K562 (cell line): ENCODE measurements around the gene NLRP6. TPM values are rescaled to one million over a fixed set of nuclear protein-coding genes. Genes with fewer than 3 reads are reported as not detected.

ENCODE experiments used
- ATAC-seq: fragments of 200-7000 bp; cut with Tn5 transposase; 3 replicates; pipeline ENCODE4 v1.9.1; 2020; ENCODE audit warnings: moderate library complexity
- BruUV-seq: library from RNA; stranded (reverse); fragments of 400-500 nt; replicated peaks from 2 replicates; lab custom pipeline; 2021; lab: Mats Ljungman, UMichigan
- CTCF ChIA-PET: fragments of 300-600 bp; formaldehyde crosslinking; extraction: SDS; loops from one replicate; lab custom pipeline; 2021; ENCODE audit warnings: low intra/inter-chr PET ratio; lab: Yijun Ruan, JAX
- POLR2A ChIA-PET: fragments of 300-600, 350-650 bp; sonication (Branson Sonifier 250); formaldehyde crosslinking; extraction: SDS; loops from one replicate; lab custom pipeline; 2021; ENCODE audit warnings: antibody characterized with exemption, inconsistent platforms; lab: Yijun Ruan, JAX
- DNase-seq, 4 experiments: peaks; one replicate each; pipeline versions ENCODE4 v3.0.0 to v3.0.0-alpha.2; 2011 to 2018; ENCODE audit warnings: low spot score in 3 of 4, mixed read lengths in 3 of 4; ENCODE audit errors: extremely low read depth in 1 of 4
- FAIRE-seq: peaks from 2 replicates; lab custom pipeline; 2011; peaks lifted over from hg19 to GRCh38; lab: Jason Lieb, UNC
- H2AFZ ChIP-seq: 2 replicates; pipeline ENCODE4 v1.6.0; 2011; ENCODE audit warnings: low read depth, low read length, control low read depth, inconsistent platforms
- H3K27ac ChIP-seq: fragments of 200-600 bp; 3 replicates; pipeline ENCODE4 v1.8.0; 2011; ENCODE audit warnings: low read depth, mild to moderate bottlenecking, control low read depth, inconsistent platforms, low read length, moderate library complexity, mixed read lengths; ENCODE audit errors: extremely low read depth
- H3K27me3 ChIP-seq, 2 experiments: fragments of 300-600 bp in 1 of 2; 2 replicates in 1 of 2; 3 replicates in 1 of 2; pipeline versions ENCODE4 v1.6.0 to v1.8.0; 2011; ENCODE audit warnings: inconsistent platforms in 2 of 2, low read length in 2 of 2, mild to moderate bottlenecking in 1 of 2, mixed read lengths in 1 of 2, moderate library complexity in 1 of 2; ENCODE audit not compliant: control insufficient read depth in 2 of 2, insufficient read depth in 2 of 2
- H3K36me3 ChIP-seq: fragments of 300-600 bp; 3 replicates; pipeline ENCODE4 v1.8.0; 2011; ENCODE audit warnings: mild to moderate bottlenecking, low read length, inconsistent platforms; ENCODE audit not compliant: control insufficient read depth, insufficient read depth
- H3K4me1 ChIP-seq, 2 experiments: fragments of 200-600 bp in 1 of 2; replicated peaks in 1 of 2; 2 replicates in 1 of 2; 3 replicates in 1 of 2; pipeline versions ENCODE4 v1.5.1 to v1.8.0; 2011; ENCODE audit warnings: inconsistent platforms in 2 of 2, low read length in 2 of 2, mild to moderate bottlenecking in 1 of 2, mixed read lengths in 1 of 2, moderate library complexity in 1 of 2; ENCODE audit not compliant: control insufficient read depth in 2 of 2, insufficient read depth in 2 of 2
- H3K4me2 ChIP-seq: 2 replicates; pipeline ENCODE4 v1.6.1; 2011; ENCODE audit warnings: low read length, control low read depth, inconsistent platforms, mixed read lengths; ENCODE audit not compliant: insufficient read depth
- H3K4me3 ChIP-seq: fragments of 200-600 bp; sonication (generic), shearing (Covaris generic); 2 replicates; pipeline ENCODE4 v1.5.1; 2016; ENCODE audit warnings: control low read depth, inconsistent platforms
- H3K79me2 ChIP-seq: fragments of 200-600 bp; 3 replicates; pipeline ENCODE4 v1.8.0; 2011; ENCODE audit warnings: low read length, inconsistent platforms; ENCODE audit not compliant: control insufficient read depth, insufficient read depth
- H3K9ac ChIP-seq, 2 experiments: 2 replicates each; pipeline versions ENCODE4 v1.6.0 to v1.6.1; 2011; ENCODE audit warnings: low read depth in 2 of 2, low read length in 2 of 2, control low read depth in 1 of 2, inconsistent platforms in 1 of 2, mild to moderate bottlenecking in 1 of 2, mixed read lengths in 1 of 2; ENCODE audit not compliant: insufficient read depth in 1 of 2
- H3K9me1 ChIP-seq: one replicate; pipeline ENCODE4 v1.6.0; 2011; ENCODE audit warnings: inconsistent platforms, mild to moderate bottlenecking, low read length, moderate library complexity; ENCODE audit not compliant: control insufficient read depth, insufficient read depth
- H3K9me3 ChIP-seq: replicated peaks from 2 replicates; pipeline ENCODE4 v1.5.1; 2011; ENCODE audit warnings: low read depth, low read length, inconsistent platforms; ENCODE audit not compliant: control insufficient read depth, insufficient read depth
- H4K20me1 ChIP-seq: replicated peaks from 2 replicates; pipeline ENCODE4 v1.6.1; 2011; ENCODE audit warnings: low read length, inconsistent platforms, mixed read lengths; ENCODE audit not compliant: control insufficient read depth, insufficient read depth
- MTA3 ChIP-seq: fragments of 450-650 bp; formaldehyde crosslinking; IDR thresholded peaks from 2 replicates; pipeline ENCODE4 v1.6.1; 2017; ENCODE audit warnings: mild to moderate bottlenecking, borderline replicate concordance
- RAD21 ChIP-seq, 2 experiments: fragments of 250-450 bp in 1 of 2; fragments of 450-650 bp in 1 of 2; sonication (Bioruptor Pico) in 1 of 2; formaldehyde crosslinking in 1 of 2; IDR thresholded peaks in 1 of 2; conservative IDR thresholded peaks in 1 of 2; 2 replicates each; pipeline versions ENCODE4 v1.4.0 to v1.8.0; 2020 to 2022; ENCODE audit warnings: mild to moderate bottlenecking in 2 of 2, moderate library complexity in 1 of 2
- REST ChIP-seq, 2 experiments: fragments of 450-650 bp; formaldehyde crosslinking in 1 of 2; IDR thresholded peaks; 2 replicates each; pipeline versions ENCODE4 v1.4.0 to v1.6.1; 2014 to 2020; ENCODE audit warnings: mild to moderate bottlenecking in 2 of 2, borderline replicate concordance in 1 of 2, low read depth in 1 of 2
- WGBS: fragments of 100-300 bp; shearing (Covaris generic); methylation state at CpG from one replicate; pipeline ENCODE4 v1.1.6; 2016; ENCODE audit warnings: low coverage, mixed read lengths; ENCODE audit not compliant: insufficient coverage; ENCODE audit errors: missing lambda C conversion rate; 5-methylcytosine and 5-hydroxymethylcytosine counted together
- in situ Hi-C: fragments of 300-500 bp; cut with MboI; formaldehyde crosslinking; loops from 4 replicates; pipeline ENCODE4 v1.15.0; 2018; ENCODE audit warnings: inconsistent platforms, mixed read lengths
- intact Hi-C: fragments of 100-400 bp; cut with micrococcal nuclease; formaldehyde crosslinking; loops from 2 replicates; pipeline ENCODE4 v1.14.2; 2022
- polyA plus RNA-seq, 8 experiments: library from polyadenylated mRNA; depleted of rRNA in 4 of 8; stranded (reverse) in 5 of 8; unstranded in 3 of 8; fragments of >200 nt; fragmentation: Nextera tagmentation in 2 of 8; fragmentation: Illumina TruSeq in 1 of 8; extraction: Ambion mirVana in 2 of 8; extraction: Trizol in 1 of 8; gene quantifications; 2 replicates each; pipeline versions ENCODE4 v1.2.1 to v1.2.3, GENCODE V29; 2011 to 2014; ENCODE audit warnings: inconsistent platforms in 1 of 8, missing spikeins in 1 of 8
- total RNA-seq, 7 experiments: library from RNA; depleted of rRNA in 6 of 7; stranded (reverse); fragments of >200 nt in 6 of 7; fragmentation: Illumina TruSeq in 2 of 7; extraction: Trizol in 2 of 7; gene quantifications; 2 replicates each; pipeline versions ENCODE4 v1.2.1 to v1.2.3, GENCODE V29; 2011 to 2021; ENCODE audit warnings: low replicate concordance in 1 of 7
- TF ChIP-seq, protein P1 (sequence below), 3 experiments: IDR thresholded peaks in 2 of 3; conservative IDR thresholded peaks in 1 of 3; 2 replicates each; pipeline ENCODE4 v1.5.1; 2011 to 2012; ENCODE audit warnings: low read length in 3 of 3, mild to moderate bottlenecking in 3 of 3, control low read depth in 2 of 3, improper control_type of control experiment in 1 of 3, inconsistent platforms in 1 of 3, low read depth in 1 of 3, mixed read lengths in 1 of 3, moderate library complexity in 1 of 3; ENCODE audit not compliant: insufficient read depth in 2 of 3

NLRP6 gene
- total and polyA plus RNA-seq, 9 of the 15 experiments (the other 6 are each of a cell fraction or from before 2014, with no cell fraction given) = 0.03 to 0.18 (median 0.15) TPM; not detected in 5

- intact Hi-C loops (no loop called here), in situ Hi-C loops (no loop called here)
- H3K4me3 ChIP-seq = no peak overlapping the region
- no peaks in the 10 kb centered on the region for H3K79me2 ChIP-seq
- FAIRE-seq (no peak), DNase-seq (no peak), ATAC-seq (peak; percentile 61)
- H3K9me3 ChIP-seq = no peaks in the 10 kb centered on the region; the same call in 1 of the 2 replicates
- no peak overlapping the region for H2AFZ ChIP-seq
- H3K36me3 ChIP-seq = peaks cover 11% of the 10 kb centered on the region; the same call in 2 of the 3 replicates
- CTCF ChIA-PET = no interaction called here
- TF ChIP-seq, protein P1, sequence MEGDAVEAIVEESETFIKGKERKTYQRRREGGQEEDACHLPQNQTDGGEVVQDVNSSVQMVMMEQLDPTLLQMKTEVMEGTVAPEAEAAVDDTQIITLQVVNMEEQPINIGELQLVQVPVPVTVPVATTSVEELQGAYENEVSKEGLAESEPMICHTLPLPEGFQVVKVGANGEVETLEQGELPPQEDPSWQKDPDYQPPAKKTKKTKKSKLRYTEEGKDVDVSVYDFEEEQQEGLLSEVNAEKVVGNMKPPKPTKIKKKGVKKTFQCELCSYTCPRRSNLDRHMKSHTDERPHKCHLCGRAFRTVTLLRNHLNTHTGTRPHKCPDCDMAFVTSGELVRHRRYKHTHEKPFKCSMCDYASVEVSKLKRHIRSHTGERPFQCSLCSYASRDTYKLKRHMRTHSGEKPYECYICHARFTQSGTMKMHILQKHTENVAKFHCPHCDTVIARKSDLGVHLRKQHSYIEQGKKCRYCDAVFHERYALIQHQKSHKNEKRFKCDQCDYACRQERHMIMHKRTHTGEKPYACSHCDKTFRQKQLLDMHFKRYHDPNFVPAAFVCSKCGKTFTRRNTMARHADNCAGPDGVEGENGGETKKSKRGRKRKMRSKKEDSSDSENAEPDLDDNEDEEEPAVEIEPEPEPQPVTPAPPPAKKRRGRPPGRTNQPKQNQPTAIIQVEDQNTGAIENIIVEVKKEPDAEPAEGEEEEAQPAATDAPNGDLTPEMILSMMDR (IDR thresholded peaks at IDR 0.05 in 2 of 3, conservative IDR thresholded peaks at IDR 0.05 in 1 of 3; ENCODE audit: insufficient read depth in 2 of 3, low read depth in 1 of 3, low read length in 3 of 3) = peak; percentile 34 to 56 (median 40); a peak in 5 of 6 replicates
- peak in 1 of 2 experiments; percentile 40; a peak in 2 of 4 replicates for TF ChIP-seq RAD21 (CRISPR knock-in tag; conservative IDR thresholded peaks at IDR 0.05 in 1 of 2, IDR thresholded peaks at IDR 0.05 in 1 of 2)
- 0 out of 2 replicates have a peak, but pooled peaks have one; percentile 8 for TF ChIP-seq REST (IDR thresholded peaks at IDR 0.05; ENCODE audit: borderline replicate concordance)
- TF ChIP-seq REST (CRISPR knock-in tag; IDR thresholded peaks at IDR 0.05; ENCODE audit: low read depth) = no peak
- no peak for TF ChIP-seq MTA3
- no peak overlapping the region for H3K4me2 ChIP-seq
- peaks cover 13 to 19% of the 10 kb centered on the region in 2 experiments for H3K4me1 ChIP-seq
- H3K9ac ChIP-seq = peak overlapping the region in 1 of 2 experiments; percentile 61; a peak in 1 of 4 replicates
- H3K27me3 ChIP-seq = no peaks in the 10 kb centered on the region
- H4K20me1 ChIP-seq = no peaks in the 10 kb centered on the region
- WGBS = 56% methylated on average over 14 of the region's 15 CpGs
- no TSS peak for BruUV-seq
- H3K27ac ChIP-seq = no peak overlapping the region
- no peaks in the 10 kb centered on the region for H3K9me1 ChIP-seq
- POLR2A ChIA-PET = interaction anchor here (0.6 to 1.7 kb wide), 5 partner anchors 9 to 281 kb away, joined by 3 to 10 read pairs (median 5); no protein-coding TSS in a partner anchor
Measured at GRCh38 chr11:257766-258493, 20.3 kb upstream of the NLRP6 start.
